Kasumi-1 (cell line): ENCODE data around the gene RAET1E.
A peak's percentile ranks its signal among the peaks of the same experiment; 100 is the strongest.
"Not testable (repeated sequence)": the region's sequence is repeated elsewhere in the genome, so short reads cannot be mapped to it uniquely, and the experiment has no call there.

Experiments used
- DNase-seq, 2 experiments: peaks; one replicate each; lab custom pipeline; 2025; lab: John Stamatoyannopoulos, UW

Gene RAET1E

GRCh38 chr6:149897855-149898744, at the start of gene RAET1E:
TSS of gene RAET1E (minus strand) at chr6:149898113. CDS start at chr6:149890901, 7,212 bp downstream.
- peak in 1 of 2 experiments; percentile 13 for DNase-seq

- not testable (repeated sequence) for DNase-seq
Measured at GRCh38 chr6:149947533-149947932, 49.6 kb upstream of the RAET1E start.

- not testable (repeated sequence) for DNase-seq
Measured at GRCh38 chr6:149946631-149947030, 48.7 kb upstream of the RAET1E start.

- DNase-seq, result not testable (repeated sequence)
Measured at GRCh38 chr6:149945276-149945675, 47.4 kb upstream of the RAET1E start.

GRCh38 chr6:149943321-149943720, 45.4 kb upstream of the RAET1E start:
- DNase-seq, result not testable (repeated sequence)

- DNase-seq, result no peak
Measured at GRCh38 chr6:149942461-149942829, 44.5 kb upstream of the RAET1E start.

- peak; percentile 90 to 91 for DNase-seq
Measured at GRCh38 chr6:149941583-149942460, 43.9 kb upstream of the RAET1E start, which contains the start of gene ULBP2. TSS of gene ULBP2 (plus strand) at chr6:149942014. CDS start at chr6:149942073, 59 bp downstream.

GRCh38 chr6:149940672-149940982, 42.7 kb upstream of the RAET1E start:
- DNase-seq, result no peak

- no peak for DNase-seq
Measured at GRCh38 chr6:149939909-149940671, 42.2 kb upstream of the RAET1E start.

- no peak for DNase-seq
Measured at GRCh38 chr6:149939356-149939648, 41.4 kb upstream of the RAET1E start.

- peak in 1 of 2 experiments; percentile 13 for DNase-seq
Measured at GRCh38 chr6:149938571-149939355, 40.9 kb upstream of the RAET1E start.

- DNase-seq, result not testable (repeated sequence)
Measured at GRCh38 chr6:149938013-149938570, 40.2 kb upstream of the RAET1E start.

- no peak for DNase-seq
Measured at GRCh38 chr6:149936743-149937142, 38.8 kb upstream of the RAET1E start.

- no peak for DNase-seq
Measured at GRCh38 chr6:149935668-149936067, 37.8 kb upstream of the RAET1E start.

GRCh38 chr6:149935246-149935645, 37.3 kb upstream of the RAET1E start:
- DNase-seq, result no peak

GRCh38 chr6:149934249-149935156, 36.6 kb upstream of the RAET1E start:
- DNase-seq, result peak; percentile 72 to 75

- DNase-seq, result no peak
Measured at GRCh38 chr6:149933461-149933860, 35.5 kb upstream of the RAET1E start.

- no peak for DNase-seq
Measured at GRCh38 chr6:149933036-149933435, 35.1 kb upstream of the RAET1E start.

- DNase-seq, result no peak
Measured at GRCh38 chr6:149931501-149931900, 33.6 kb upstream of the RAET1E start.

- DNase-seq, result peak; percentile 17 to 22
Measured at GRCh38 chr6:149929422-149929821, 31.5 kb upstream of the RAET1E start.
